HG03060 (cell line): ENCODE measurements around the gene FRY.

Experiments
- ATAC-seq: cut with Tn5 transposase; IDR thresholded peaks from one replicate; pipeline ENCODE4 v1.9.1; 2021; ENCODE audit warnings: low read depth, moderate number of reproducible peaks; ENCODE audit not compliant: unreplicated experiment

Gene FRY

GRCh38 chr13:32323912-32324311 is 292.3 kb downstream of the FRY start:
- ATAC-seq = no peak

GRCh38 chr13:32330441-32330840 is 298.9 kb downstream of the FRY start:
- no peak for ATAC-seq

- no peak for ATAC-seq
Observed at GRCh38 chr13:32334671-32335070, 303.1 kb downstream of the FRY start.

DNA sequence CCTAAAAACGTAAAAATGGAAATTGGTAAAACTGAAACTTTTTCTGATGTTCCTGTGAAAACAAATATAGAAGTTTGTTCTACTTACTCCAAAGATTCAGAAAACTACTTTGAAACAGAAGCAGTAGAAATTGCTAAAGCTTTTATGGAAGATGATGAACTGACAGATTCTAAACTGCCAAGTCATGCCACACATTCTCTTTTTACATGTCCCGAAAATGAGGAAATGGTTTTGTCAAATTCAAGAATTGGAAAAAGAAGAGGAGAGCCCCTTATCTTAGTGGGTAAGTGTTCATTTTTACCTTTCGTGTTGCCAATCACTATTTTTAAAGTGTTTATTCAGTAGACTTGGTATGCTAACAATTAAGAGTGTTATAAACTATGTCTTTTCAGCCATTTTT is 309.3 kb downstream of the FRY start:
- no peak for ATAC-seq

DNA sequence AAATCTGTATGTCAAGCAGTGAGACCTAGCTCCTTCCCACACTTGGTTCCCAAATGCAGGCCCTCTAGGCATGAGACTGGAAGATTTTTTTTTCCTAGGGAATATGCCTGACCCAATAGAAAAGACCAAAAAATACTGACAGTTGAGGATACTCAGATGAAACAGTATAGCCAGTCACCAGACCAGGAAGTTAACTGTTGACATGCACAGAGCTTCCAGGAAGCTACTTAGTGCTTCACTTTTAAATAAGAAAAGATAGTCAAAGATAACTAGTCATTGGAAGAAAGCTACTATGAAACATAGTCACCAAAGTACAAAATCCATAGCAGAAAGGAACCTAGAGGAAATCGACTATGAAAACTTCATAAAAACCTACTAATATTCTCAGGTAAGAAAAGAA is 316.1 kb downstream of the FRY start:
- ATAC-seq = no peak
